ENCODE measurements around the gene TBC1D10A. TPM values are rescaled to one million over a fixed set of nuclear protein-coding genes. Genes with fewer than 3 reads are reported as not detected.
"Not testable (repeated sequence)": the region's sequence is repeated elsewhere in the genome, so short reads cannot be mapped to it uniquely, and the experiment has no call there.

TBC1D10A gene
- total RNA-seq, 2 donors from 2014 or later: 31.5 to 54.2 TPM

- H3K36me3 ChIP-seq: peaks cover 71% of the 10 kb centered on the region
- H3K4me3 ChIP-seq: no peak overlapping the region
- H3K4me1 ChIP-seq (ENCODE audit: control insufficient read depth in 1 of 2, low read depth in 2 of 2): peaks cover 9 to 26% of the 10 kb centered on the region in 2 donors
- no peaks in the 10 kb centered on the region for H3K9me3 ChIP-seq
- H3K27me3 ChIP-seq (replicated peaks; ENCODE audit: insufficient read depth): no peaks in the 10 kb centered on the region
- DNase-seq (ENCODE audit: low spot score) (no peak), ATAC-seq (ENCODE audit: insufficient number of reproducible peaks, low FRiP score, low read depth) (no peak)
- no peak overlapping the region for H3K27ac ChIP-seq
- no peak for TF ChIP-seq CTCF (IDR thresholded peaks at IDR 0.05)
Measured at GRCh38 chr22:30344447-30345200, 17.9 kb upstream of the TBC1D10A start.

GRCh38 chr22:30340911-30341685 is 14.4 kb upstream of the TBC1D10A start:
- DNase-seq (ENCODE audit: low spot score): peak; percentile 57
- H3K4me3 ChIP-seq: no peak overlapping the region
- H3K4me1 ChIP-seq (ENCODE audit: control insufficient read depth in 1 of 2, low read depth in 2 of 2): peaks cover 9 to 26% of the 10 kb centered on the region in 2 donors
- H3K9me3 ChIP-seq: no peaks in the 10 kb centered on the region
- H3K36me3 ChIP-seq: peaks cover 91% of the 10 kb centered on the region
- ATAC-seq (ENCODE audit: insufficient number of reproducible peaks, low FRiP score, low read depth): peak; percentile 56
- no peak for TF ChIP-seq CTCF (IDR thresholded peaks at IDR 0.05)
- peak overlapping the region; percentile 50 to 69 for H3K27ac ChIP-seq
- no peaks in the 10 kb centered on the region for H3K27me3 ChIP-seq (replicated peaks; ENCODE audit: insufficient read depth)

GRCh38 chr22:30338802-30339201 is 12.1 kb upstream of the TBC1D10A start:
- Histone ChIP-seq H3K27ac (no peak overlapping the region), H3K27me3 (replicated peaks; ENCODE audit: insufficient read depth) (no peaks in the 10 kb centered on the region), H3K4me1 (ENCODE audit: control insufficient read depth in 1 of 2, low read depth in 2 of 2) (peaks cover 9 to 26% of the 10 kb centered on the region in 2 donors), H3K9me3 (no peaks in the 10 kb centered on the region), H3K36me3 (peaks cover 91% of the 10 kb centered on the region), H3K4me3 (no peak overlapping the region)
- no peak for ATAC-seq (ENCODE audit: insufficient number of reproducible peaks, low FRiP score, low read depth)
- TF ChIP-seq CTCF (IDR thresholded peaks at IDR 0.05): no peak
- DNase-seq (ENCODE audit: low spot score): no peak

- ATAC-seq (ENCODE audit: insufficient number of reproducible peaks, low FRiP score, low read depth); DNase-seq (ENCODE audit: low spot score); H3K4me3 ChIP-seq; H3K27me3 ChIP-seq (replicated peaks; ENCODE audit: insufficient read depth); H3K9me3 ChIP-seq; H3K27ac ChIP-seq: not testable (repeated sequence)
- peaks cover 91% of the 10 kb centered on the region for H3K36me3 ChIP-seq
- H3K4me1 ChIP-seq (ENCODE audit: control insufficient read depth in 1 of 2, low read depth in 2 of 2): peaks cover 9 to 26% of the 10 kb centered on the region in 2 donors
Measured at GRCh38 chr22:30338341-30338740, 11.6 kb upstream of the TBC1D10A start.

- no peak overlapping the region for H3K4me3 ChIP-seq
- H3K27me3 ChIP-seq (replicated peaks; ENCODE audit: insufficient read depth): no peaks in the 10 kb centered on the region
- H3K36me3 ChIP-seq: peaks cover 88% of the 10 kb centered on the region
- no peaks in the 10 kb centered on the region for H3K9me3 ChIP-seq
- TF ChIP-seq CTCF (IDR thresholded peaks at IDR 0.05): no peak
- peaks cover 8 to 25% of the 10 kb centered on the region in 2 donors for H3K4me1 ChIP-seq (ENCODE audit: control insufficient read depth in 1 of 2, low read depth in 2 of 2)
- DNase-seq (ENCODE audit: low spot score) (no peak), ATAC-seq (ENCODE audit: insufficient number of reproducible peaks, low FRiP score, low read depth) (no peak)
- H3K27ac ChIP-seq: no peak overlapping the region
Measured at GRCh38 chr22:30337461-30337778, 10.7 kb upstream of the TBC1D10A start.
